H54 (cell line): ENCODE measurements around the gene GABRB1.

Experiments used
- DNase-seq: peaks from one replicate; pipeline ENCODE4 v3.0.0; 2011; ENCODE audit warnings: low spot score, mixed read lengths; ENCODE audit not compliant: insufficient read length
- FAIRE-seq: peaks from 3 replicates; lab custom pipeline; 2011; peaks lifted over from hg19 to GRCh38; lab: Jason Lieb, UNC
- POLR2A ChIP-seq: IDR thresholded peaks from 2 replicates; pipeline ENCODE4 v1.6.1; 2011; ENCODE audit warnings: low read depth, mild to moderate bottlenecking, low read length

Gene GABRB1

GRCh38 chr4:47017494-47017893, 13.9 kb upstream of the GABRB1 start:
- no peak for TF ChIP-seq POLR2A
- FAIRE-seq (no peak), DNase-seq (no peak)

GRCh38 chr4:47031751-47032404, 511 bp downstream of the GABRB1 start:
- DNase-seq (no peak), FAIRE-seq (no peak)
- no peak for TF ChIP-seq POLR2A

GRCh38 chr4:47032405-47033106, 1.2 kb downstream of the GABRB1 start:
- DNase-seq: peak; percentile 17

DNA sequence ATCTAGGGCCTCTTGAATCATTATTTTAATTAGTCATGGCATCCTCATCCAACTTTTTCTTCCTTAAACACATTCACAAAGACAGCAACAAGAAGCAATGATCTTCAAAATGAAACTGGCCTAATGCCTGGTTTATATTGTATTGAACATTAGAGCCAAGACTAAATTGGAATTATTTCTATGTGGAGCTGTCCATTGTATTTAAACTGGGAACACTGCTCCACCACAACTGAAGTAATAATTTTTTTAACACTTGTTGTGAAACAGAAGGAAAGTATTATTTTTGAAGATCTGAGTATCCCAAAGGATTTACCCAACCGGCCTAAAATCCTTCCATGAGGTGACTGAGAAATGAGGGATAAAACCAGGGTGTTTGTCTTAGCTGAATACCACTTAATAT, 6.9 kb downstream of the GABRB1 start:
- TF ChIP-seq POLR2A: no peak
- DNase-seq (no peak), FAIRE-seq (no peak)

More at GRCh38 chr4:47032405-47033106, 1.2 kb downstream of the GABRB1 start:
- no peak for TF ChIP-seq POLR2A
- FAIRE-seq: no peak

DNA sequence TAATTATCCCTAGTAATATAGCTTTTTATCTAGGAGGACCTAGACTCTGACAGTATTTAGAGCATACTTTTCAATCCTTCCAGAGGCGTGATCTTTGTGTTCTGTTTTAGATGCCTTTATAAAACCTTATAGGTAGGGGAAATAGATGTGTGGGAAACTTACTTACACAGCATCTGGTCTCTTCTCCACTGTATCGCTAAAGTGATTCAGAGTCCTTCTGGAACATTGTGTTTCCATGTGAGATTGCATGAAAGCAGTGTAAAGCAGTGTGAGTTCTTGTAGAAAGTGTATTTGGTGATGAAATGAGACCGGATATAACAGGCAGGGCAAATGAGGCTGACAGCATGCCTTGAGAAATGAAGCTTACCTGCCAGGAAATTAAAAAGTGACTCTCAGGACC, 9.5 kb downstream of the GABRB1 start:
- no peak for DNase-seq
- no peak for TF ChIP-seq POLR2A
- no peak for FAIRE-seq

- no peak for DNase-seq
- no peak for FAIRE-seq
- TF ChIP-seq POLR2A: no peak
Observed at GRCh38 chr4:47043821-47044220, 12.5 kb downstream of the GABRB1 start.

GRCh38 chr4:47045261-47045660, 13.9 kb downstream of the GABRB1 start:
- DNase-seq (no peak), FAIRE-seq (no peak)
- TF ChIP-seq POLR2A: no peak

DNA sequence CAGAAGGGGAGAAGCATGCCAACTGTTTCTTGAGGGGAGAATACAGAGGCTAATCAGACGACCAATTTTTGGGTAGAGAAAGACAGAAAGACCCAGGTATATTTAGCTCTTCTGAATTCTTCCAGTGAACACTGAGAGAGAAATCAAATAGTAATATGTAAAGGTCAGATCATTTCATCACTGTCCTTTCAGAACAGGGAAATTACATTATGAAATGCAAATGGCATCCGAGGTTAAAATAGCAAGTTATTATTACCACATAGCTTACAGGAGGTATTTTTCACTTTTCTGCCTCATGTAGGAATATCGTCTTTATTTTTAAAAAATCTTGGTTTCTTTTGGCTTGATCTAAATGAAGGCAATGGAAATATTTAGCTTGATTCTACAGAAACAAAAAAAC, 18.0 kb downstream of the GABRB1 start:
- FAIRE-seq (no peak), DNase-seq (no peak)

DNA sequence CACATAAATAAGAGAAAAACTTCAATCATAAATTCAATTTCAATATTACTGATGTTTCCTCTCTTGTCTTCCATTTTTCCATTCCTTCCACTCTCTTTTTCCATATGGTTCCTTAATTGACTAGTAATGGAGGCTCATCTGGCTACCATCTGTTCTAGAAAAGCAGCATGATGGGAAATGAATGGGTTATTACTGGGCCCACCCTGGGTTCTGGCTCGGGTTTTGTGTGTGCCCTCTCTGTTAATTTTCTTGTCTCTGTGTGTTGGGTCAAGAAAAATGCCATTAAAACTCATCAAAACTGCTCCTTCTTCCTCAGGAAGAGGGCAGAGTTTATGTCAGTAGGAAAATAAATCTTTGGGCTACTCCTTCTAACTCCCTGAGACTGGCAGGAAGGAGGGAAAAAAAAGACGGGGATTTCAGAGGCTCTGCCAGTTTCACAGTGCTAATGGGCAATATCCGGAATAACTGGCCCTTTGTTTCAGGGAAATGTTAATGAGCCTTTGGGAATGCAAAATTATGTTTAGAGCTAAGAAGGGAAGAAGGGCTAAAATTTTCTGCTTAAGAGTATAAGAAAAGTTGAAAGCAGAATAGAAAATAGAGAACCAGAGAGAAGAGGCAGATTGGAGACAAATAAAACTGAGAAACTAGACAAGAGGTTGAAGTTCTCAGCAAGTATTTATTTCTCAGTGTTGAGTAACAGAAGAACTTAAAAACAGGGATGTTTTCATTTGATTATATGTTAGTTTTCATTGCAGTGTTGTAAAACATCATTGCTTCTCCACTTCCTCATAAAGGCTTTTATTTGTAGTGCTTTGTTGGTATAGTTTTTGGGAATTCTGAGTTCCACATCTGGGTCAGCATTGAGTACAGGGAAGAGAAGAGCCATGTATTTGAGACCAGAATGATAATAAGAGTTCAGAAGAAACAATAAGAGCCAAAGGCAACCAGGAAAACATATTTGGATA, 19.7 kb downstream of the GABRB1 start:
- TF ChIP-seq POLR2A: no peak
- DNase-seq (no peak), FAIRE-seq (no peak)

More for the DNA sequence above, 18.0 kb downstream of the GABRB1 start:
- TF ChIP-seq POLR2A: no peak

DNA sequence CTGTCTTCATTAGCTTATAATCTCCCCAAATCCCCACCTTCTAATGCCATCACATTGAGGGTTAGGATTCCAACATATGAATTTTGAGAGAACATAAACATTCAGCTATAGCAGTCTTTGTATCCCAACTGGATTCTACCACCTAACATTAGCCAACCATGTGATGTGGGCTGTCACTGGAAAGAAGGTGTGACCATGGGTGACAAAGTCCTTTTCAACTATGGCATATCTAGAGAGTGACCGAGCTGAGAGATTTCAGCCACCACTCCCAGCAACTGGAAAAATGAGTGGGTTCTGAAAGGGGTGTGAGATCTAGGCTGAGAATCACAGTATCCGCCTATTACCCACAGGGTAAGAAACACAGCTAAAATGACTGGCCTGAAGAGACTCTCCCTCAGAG, 22.1 kb downstream of the GABRB1 start:
- TF ChIP-seq POLR2A: no peak
- no peak for FAIRE-seq
- DNase-seq: no peak

DNA sequence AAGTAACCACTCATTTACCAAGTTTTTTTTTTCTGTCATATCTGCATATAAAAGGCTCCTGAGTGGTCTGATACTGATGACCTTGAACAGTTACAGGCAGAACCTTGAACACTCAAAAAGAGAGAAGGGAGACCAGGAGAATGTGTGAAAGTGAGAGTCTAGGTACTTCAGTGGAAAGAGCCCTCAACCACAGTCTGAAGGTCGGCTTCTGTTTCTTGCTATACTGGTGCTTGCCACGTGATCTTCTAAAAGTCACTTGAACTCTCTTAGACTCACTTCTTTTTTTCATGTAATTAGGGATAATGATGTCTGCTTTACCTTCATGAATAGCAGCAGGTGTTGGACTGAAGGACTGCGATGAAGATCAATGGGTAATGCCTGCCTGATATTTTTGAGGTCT, 22.8 kb downstream of the GABRB1 start:
- TF ChIP-seq POLR2A: no peak
- DNase-seq (no peak), FAIRE-seq (no peak)

- FAIRE-seq: no peak
- no peak for TF ChIP-seq POLR2A
- DNase-seq: no peak
Observed at GRCh38 chr4:47057991-47058390, 26.6 kb downstream of the GABRB1 start.

DNA sequence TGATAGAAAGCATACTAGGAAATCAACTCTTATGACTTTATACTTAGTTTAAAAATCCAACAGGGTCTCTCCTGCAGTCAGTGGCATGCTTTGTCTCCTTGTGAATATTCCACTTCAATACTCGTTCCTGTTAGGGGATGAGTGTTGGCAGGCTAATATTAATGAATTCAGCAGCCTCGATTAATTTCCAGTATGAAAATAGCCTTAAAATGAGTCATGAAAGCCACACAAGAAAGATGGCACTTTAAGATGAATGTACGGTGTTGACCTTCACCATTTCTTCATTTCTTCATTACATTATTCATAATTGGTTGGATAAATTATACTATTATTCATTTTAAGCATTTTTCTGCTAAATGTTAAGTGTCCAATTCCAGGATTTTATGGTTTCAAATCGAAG, 29.2 kb downstream of the GABRB1 start:
- DNase-seq: no peak
- TF ChIP-seq POLR2A: no peak
- FAIRE-seq: no peak

DNA sequence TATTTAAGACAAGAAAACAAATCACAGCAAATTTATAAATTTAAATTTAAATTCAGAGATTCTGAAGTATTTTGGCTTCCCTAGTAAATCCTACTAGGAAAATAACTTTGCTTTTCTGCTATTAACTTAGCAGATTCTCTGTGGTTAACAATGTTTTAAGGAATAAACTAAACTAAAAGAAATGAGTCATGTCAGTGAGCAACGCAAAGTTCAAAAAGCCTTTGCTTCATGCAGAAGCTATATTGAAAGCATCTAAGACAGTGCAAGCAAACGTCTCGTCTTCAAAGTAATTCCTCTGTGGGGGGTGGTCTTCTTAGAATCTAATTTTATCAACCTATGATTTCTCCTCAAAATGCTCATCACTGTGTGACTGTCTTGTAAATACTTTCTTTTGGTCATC, 30.1 kb downstream of the GABRB1 start:
- DNase-seq: no peak
- no peak for TF ChIP-seq POLR2A

More for the DNA sequence above, 30.1 kb downstream of the GABRB1 start:
- FAIRE-seq: no peak
